Trophoblast cell (in vitro differentiated cells and primary cell): ENCODE results near the gene IZUMO4.
A peak's percentile ranks its signal among the peaks of the same experiment; 100 is the strongest.

Experiments used
- DNase-seq, 2 donors: peaks; one replicate each; pipeline ENCODE4 v3.0.0-alpha.2; 2016
- H2AFZ ChIP-seq: 2 replicates; pipeline ENCODE4 v1.6.1; 2013; ENCODE audit warnings: low read length, moderate library complexity, mild to moderate bottlenecking; ENCODE audit not compliant: insufficient read depth, poor library complexity
- H2AK5ac ChIP-seq: 2 replicates; pipeline ENCODE4 v1.6.1; 2013; ENCODE audit warnings: mild to moderate bottlenecking, low read length
- H2BK120ac ChIP-seq: 2 replicates; pipeline ENCODE4 v1.6.1; 2013; ENCODE audit warnings: low read length, mild to moderate bottlenecking, moderate library complexity; ENCODE audit not compliant: insufficient read depth, poor library complexity
- H2BK12ac ChIP-seq: 2 replicates; pipeline ENCODE4 v1.6.1; 2013; ENCODE audit warnings: mild to moderate bottlenecking, low read length, moderate library complexity
- H2BK5ac ChIP-seq: 2 replicates; pipeline ENCODE4 v1.6.1; 2013; ENCODE audit warnings: low read length, low read depth, moderate library complexity, mild to moderate bottlenecking; ENCODE audit not compliant: poor library complexity
- H3K14ac ChIP-seq: 2 replicates; pipeline ENCODE4 v1.6.1; 2013; ENCODE audit warnings: mild to moderate bottlenecking, low read length
- H3K18ac ChIP-seq: 2 replicates; pipeline ENCODE4 v1.6.1; 2013; ENCODE audit warnings: mild to moderate bottlenecking, low read length
- H3K23ac ChIP-seq: 2 replicates; pipeline ENCODE4 v1.6.1; 2013; ENCODE audit warnings: low read length
- H3K27ac ChIP-seq: 2 replicates; pipeline ENCODE4 v1.5.1; 2013; ENCODE audit warnings: low read depth, mild to moderate bottlenecking, inconsistent platforms, low read length, moderate library complexity
- H3K27me3 ChIP-seq: 2 replicates; pipeline ENCODE4 v1.6.1; 2013; ENCODE audit warnings: inconsistent platforms, mild to moderate bottlenecking, low read length, moderate library complexity; ENCODE audit not compliant: insufficient read depth
- H3K36me3 ChIP-seq, 2 experiments: 1 replicate in 1 of 2; 2 replicates in 1 of 2; pipeline ENCODE4 v1.6.1; 2013; ENCODE audit warnings: low read length in 2 of 2, mild to moderate bottlenecking in 2 of 2, moderate library complexity in 1 of 2; ENCODE audit not compliant: insufficient read depth in 2 of 2, control insufficient read depth in 1 of 2
- H3K4ac ChIP-seq: 2 replicates; pipeline ENCODE4 v1.6.1; 2013; ENCODE audit warnings: low read depth, mild to moderate bottlenecking, low read length, moderate library complexity
- H3K4me1 ChIP-seq, 2 experiments: 1 replicate in 1 of 2; 2 replicates in 1 of 2; pipeline ENCODE4 v1.6.1; 2013; ENCODE audit warnings: low read length in 2 of 2, mild to moderate bottlenecking in 2 of 2, moderate library complexity in 1 of 2; ENCODE audit not compliant: insufficient read depth in 2 of 2, control insufficient read depth in 1 of 2
- H3K4me2 ChIP-seq: 2 replicates; pipeline ENCODE4 v1.6.1; 2013; ENCODE audit warnings: inconsistent platforms, mild to moderate bottlenecking, low read length, moderate library complexity
- H3K4me3 ChIP-seq: 2 replicates; pipeline ENCODE4 v1.5.1; 2013; ENCODE audit warnings: mild to moderate bottlenecking, low read depth, low read length, inconsistent platforms
- H3K79me1 ChIP-seq: one replicate; pipeline ENCODE4 v1.6.1; 2013; ENCODE audit warnings: low read length
- H3K79me2 ChIP-seq: 2 replicates; pipeline ENCODE4 v1.6.1; 2013; ENCODE audit warnings: low read length, mild to moderate bottlenecking; ENCODE audit not compliant: control insufficient read depth, insufficient read depth, poor library complexity
- H3K9ac ChIP-seq: 2 replicates; pipeline ENCODE4 v1.6.1; 2013; ENCODE audit warnings: mild to moderate bottlenecking, low read length
- H3K9me3 ChIP-seq: 2 replicates; pipeline ENCODE4 v1.6.1; 2013; ENCODE audit warnings: low read depth, mild to moderate bottlenecking, control low read depth, inconsistent platforms, low read length; ENCODE audit not compliant: insufficient read depth
- H4K12ac ChIP-seq: 2 replicates; pipeline ENCODE4 v1.6.1; 2013; ENCODE audit warnings: low read depth, mild to moderate bottlenecking, low read length, moderate library complexity
- H4K8ac ChIP-seq: 2 replicates; pipeline ENCODE4 v1.6.1; 2013; ENCODE audit warnings: low read depth, mild to moderate bottlenecking, low read length, moderate library complexity
- H4K91ac ChIP-seq: one replicate; pipeline ENCODE4 v1.6.1; 2013; ENCODE audit warnings: low read depth, mild to moderate bottlenecking, low read length, moderate library complexity
- WGBS: extraction: QIAGEN DNeasy Blood & Tissue Kit; methylation state at CpG from one replicate; pipeline ENCODE4 v1.1.7; 2013; ENCODE audit warnings: missing lambda C conversion rate; ENCODE audit not compliant: insufficient read length, insufficient coverage; ENCODE audit errors: extremely low coverage; 5-methylcytosine and 5-hydroxymethylcytosine counted together

IZUMO4 gene

DNA sequence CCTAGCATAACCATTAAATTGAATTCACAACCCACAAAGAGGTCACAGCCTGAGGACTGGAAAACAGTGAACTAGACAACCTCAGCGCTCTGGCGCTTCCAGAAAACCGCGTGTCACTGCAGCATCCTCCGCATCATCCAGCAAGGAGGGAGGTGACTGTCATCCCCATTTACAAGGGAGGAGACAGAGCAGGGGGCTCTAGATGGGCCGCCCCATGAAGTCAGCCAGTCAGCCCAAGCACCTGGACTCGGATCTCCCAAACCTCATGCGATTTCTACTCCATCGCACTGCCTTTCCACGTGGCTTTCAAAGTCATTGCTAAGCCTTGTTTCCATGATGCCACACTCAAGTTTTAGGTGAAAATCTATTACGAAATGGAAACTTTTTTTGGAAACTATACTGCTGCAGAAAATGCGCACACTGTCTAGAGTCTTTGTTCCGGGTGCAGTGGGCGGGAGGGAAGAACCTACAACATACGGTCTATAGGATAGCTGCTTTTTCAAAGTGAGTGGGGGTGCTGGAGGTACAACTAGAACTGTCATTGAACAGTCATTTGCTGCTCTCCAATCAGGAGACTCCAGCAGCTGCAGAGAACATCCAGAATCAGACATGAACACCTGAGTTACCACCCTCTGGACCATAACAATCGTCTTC is 51.9 kb downstream of the IZUMO4 start:
- peak overlapping the region; percentile 59 for H3K4ac ChIP-seq
- H3K4me2 ChIP-seq: no peak overlapping the region
- H3K9ac ChIP-seq: no peak overlapping the region
- no CpG with 5 or more reads among the region's 16 CpGs for WGBS
- no peak overlapping the region for H4K91ac ChIP-seq
- H3K4me3 ChIP-seq: no peak overlapping the region
- H3K27me3 ChIP-seq: no peaks in the 10 kb centered on the region
- no peak overlapping the region for H3K14ac ChIP-seq
- H3K79me2 ChIP-seq: peaks cover 47% of the 10 kb centered on the region
- no peak overlapping the region for H4K8ac ChIP-seq
- peaks cover 8% of the 10 kb centered on the region for H3K79me1 ChIP-seq
- H3K23ac ChIP-seq: no peak overlapping the region
- no peak overlapping the region for H3K18ac ChIP-seq
- H2BK12ac ChIP-seq: no peak overlapping the region
- no peak overlapping the region for H3K27ac ChIP-seq
- no peak overlapping the region for H2BK120ac ChIP-seq
- peaks cover 20 to 21% of the 10 kb centered on the region in 2 experiments for H3K36me3 ChIP-seq
- DNase-seq: no peak
- no peak overlapping the region for H2AK5ac ChIP-seq
- H4K12ac ChIP-seq: no peak overlapping the region
- no peaks in the 10 kb centered on the region for H3K9me3 ChIP-seq
- H3K4me1 ChIP-seq: peaks cover 8 to 11% of the 10 kb centered on the region in 2 experiments
- H2AFZ ChIP-seq: no peak overlapping the region
- H2BK5ac ChIP-seq: no peak overlapping the region
